Smooth muscle cell (in vitro differentiated cells): ENCODE results near the gene CFAP90. TPM values are rescaled to one million over a fixed set of nuclear protein-coding genes. Genes with fewer than 3 reads are reported as not detected.

Experiments
- DNase-seq: peaks from one replicate; lab custom pipeline; 2025; ENCODE audit not compliant: unreplicated experiment; lab: John Stamatoyannopoulos, UW
- H2AFZ ChIP-seq: fragments of 200-600 bp; sonication (generic); 2 replicates; pipeline ENCODE4 v1.6.0; 2016; ENCODE audit warnings: antibody characterized with exemption, low read depth, mild to moderate bottlenecking
- H3F3A ChIP-seq: fragments of 200-600 bp; sonication (generic); 2 replicates; pipeline ENCODE4 v1.6.0; 2017; ENCODE audit warnings: antibody characterized with exemption, low read depth
- H3K27ac ChIP-seq: fragments of 200-600 bp; sonication (generic); 2 replicates; pipeline ENCODE4 v1.5.1; 2016; ENCODE audit warnings: low read depth, mild to moderate bottlenecking
- H3K27me3 ChIP-seq: fragments of 200-600 bp; sonication (generic); 2 replicates; pipeline ENCODE4 v1.6.1; 2016; ENCODE audit warnings: low read depth, mild to moderate bottlenecking
- H3K36me3 ChIP-seq: fragments of 200-600 bp; sonication (generic); 2 replicates; pipeline ENCODE4 v1.5.1; 2016; ENCODE audit warnings: low read depth
- H3K4me1 ChIP-seq: fragments of 200-600 bp; sonication (generic); 2 replicates; pipeline ENCODE4 v1.5.1; 2016; ENCODE audit warnings: low read depth
- H3K4me2 ChIP-seq: fragments of 200-600 bp; sonication (generic); 2 replicates; pipeline ENCODE4 v1.6.0; 2016; ENCODE audit warnings: mild to moderate bottlenecking
- H3K4me3 ChIP-seq: fragments of 200-600 bp; sonication (generic); 2 replicates; pipeline ENCODE4 v1.5.1; 2016; ENCODE audit warnings: mild to moderate bottlenecking
- H3K79me2 ChIP-seq: fragments of 200-600 bp; sonication (generic); 2 replicates; pipeline ENCODE4 v1.6.0; 2016; ENCODE audit warnings: low read depth, mild to moderate bottlenecking
- H3K9ac ChIP-seq: fragments of 200-600 bp; sonication (generic); 2 replicates; pipeline ENCODE4 v1.6.0; 2016; ENCODE audit warnings: low read depth
- H3K9me3 ChIP-seq: fragments of 200-600 bp; sonication (generic); replicated peaks from 2 replicates; pipeline ENCODE4 v1.5.1; 2016; ENCODE audit warnings: low read depth
- H4K20me1 ChIP-seq: fragments of 200-600 bp; sonication (generic); 2 replicates; pipeline ENCODE4 v1.6.0; 2016; ENCODE audit warnings: low read depth
- WGBS: methylation state at CpG from one replicate; pipeline ENCODE4 v1.1.7; 2016; ENCODE audit warnings: low lambda C conversion rate; 5-methylcytosine and 5-hydroxymethylcytosine counted together
- polyA plus RNA-seq: library from polyadenylated mRNA; unstranded; fragments of >200 nt; fragmentation: Nextera tagmentation; extraction: Ambion mirVana; gene quantifications from 2 replicates; pipeline ENCODE4 v1.2.1, GENCODE V29; 2016
- total RNA-seq: library from RNA; depleted of rRNA; stranded (reverse); fragments of >200 nt; gene quantifications from 2 replicates; pipeline ENCODE4 v1.2.3, GENCODE V29; 2014
- TF ChIP-seq, protein P1 (sequence below): fragments of 200-600 bp; sonication (generic); IDR thresholded peaks from 2 replicates; pipeline ENCODE4 v1.5.1; 2017; ENCODE audit warnings: borderline replicate concordance, mild to moderate bottlenecking, antibody characterized with exemption; ENCODE audit not compliant: insufficient read depth, poor library complexity, severe bottlenecking

Gene CFAP90
- total and polyA plus RNA-seq, 2 experiments from 2014 or later: 0.22 to 0.82 TPM

GRCh38 chr5:7813007-7813406 lies 37.9 kb downstream of the CFAP90 start:
- Histone ChIP-seq H3K79me2 (no peaks in the 10 kb centered on the region), H3F3A (no peaks in the 10 kb centered on the region), H3K36me3 (no peaks in the 10 kb centered on the region), H2AFZ (no peak overlapping the region), H3K9ac (no peak overlapping the region), H3K27ac (no peak overlapping the region), H3K27me3 (no peaks in the 10 kb centered on the region), H3K4me2 (no peak overlapping the region), H3K4me1 (peaks cover 4% of the 10 kb centered on the region), H3K9me3 (no peaks in the 10 kb centered on the region), H4K20me1 (no peaks in the 10 kb centered on the region), H3K4me3 (no peak overlapping the region)
- TF ChIP-seq, protein P1, sequence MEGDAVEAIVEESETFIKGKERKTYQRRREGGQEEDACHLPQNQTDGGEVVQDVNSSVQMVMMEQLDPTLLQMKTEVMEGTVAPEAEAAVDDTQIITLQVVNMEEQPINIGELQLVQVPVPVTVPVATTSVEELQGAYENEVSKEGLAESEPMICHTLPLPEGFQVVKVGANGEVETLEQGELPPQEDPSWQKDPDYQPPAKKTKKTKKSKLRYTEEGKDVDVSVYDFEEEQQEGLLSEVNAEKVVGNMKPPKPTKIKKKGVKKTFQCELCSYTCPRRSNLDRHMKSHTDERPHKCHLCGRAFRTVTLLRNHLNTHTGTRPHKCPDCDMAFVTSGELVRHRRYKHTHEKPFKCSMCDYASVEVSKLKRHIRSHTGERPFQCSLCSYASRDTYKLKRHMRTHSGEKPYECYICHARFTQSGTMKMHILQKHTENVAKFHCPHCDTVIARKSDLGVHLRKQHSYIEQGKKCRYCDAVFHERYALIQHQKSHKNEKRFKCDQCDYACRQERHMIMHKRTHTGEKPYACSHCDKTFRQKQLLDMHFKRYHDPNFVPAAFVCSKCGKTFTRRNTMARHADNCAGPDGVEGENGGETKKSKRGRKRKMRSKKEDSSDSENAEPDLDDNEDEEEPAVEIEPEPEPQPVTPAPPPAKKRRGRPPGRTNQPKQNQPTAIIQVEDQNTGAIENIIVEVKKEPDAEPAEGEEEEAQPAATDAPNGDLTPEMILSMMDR: no peak
- no peak for DNase-seq
- 95% methylated on average over 2 of the region's 2 CpGs for WGBS

GRCh38 chr5:7811715-7812114 lies 39.2 kb downstream of the CFAP90 start:
- no peak overlapping the region for H2AFZ ChIP-seq
- H3K4me2 ChIP-seq: no peak overlapping the region
- H3F3A ChIP-seq: no peaks in the 10 kb centered on the region
- TF ChIP-seq, protein P1: no peak
- 86% methylated on average over 5 of the region's 5 CpGs for WGBS
- no peak overlapping the region for H3K4me3 ChIP-seq
- H3K9ac ChIP-seq: no peak overlapping the region
- no peaks in the 10 kb centered on the region for H4K20me1 ChIP-seq
- H3K36me3 ChIP-seq: no peaks in the 10 kb centered on the region
- H3K27me3 ChIP-seq: no peaks in the 10 kb centered on the region
- no peaks in the 10 kb centered on the region for H3K9me3 ChIP-seq
- H3K4me1 ChIP-seq: peaks cover 4% of the 10 kb centered on the region
- no peak for DNase-seq
- H3K79me2 ChIP-seq: no peaks in the 10 kb centered on the region
- no peak overlapping the region for H3K27ac ChIP-seq

- no peaks in the 10 kb centered on the region for H3F3A ChIP-seq
- DNase-seq: no peak
- TF ChIP-seq, protein P1: no peak
- no peaks in the 10 kb centered on the region for H3K9me3 ChIP-seq
- H3K9ac ChIP-seq: no peak overlapping the region
- 95% methylated on average over 4 of the region's 4 CpGs for WGBS
- H3K27ac ChIP-seq: no peak overlapping the region
- no peak overlapping the region for H2AFZ ChIP-seq
- H3K36me3 ChIP-seq: no peaks in the 10 kb centered on the region
- H3K4me2 ChIP-seq: no peak overlapping the region
- H3K4me1 ChIP-seq: no peaks in the 10 kb centered on the region
- no peaks in the 10 kb centered on the region for H3K79me2 ChIP-seq
- no peaks in the 10 kb centered on the region for H4K20me1 ChIP-seq
- no peaks in the 10 kb centered on the region for H3K27me3 ChIP-seq
- no peak overlapping the region for H3K4me3 ChIP-seq
These were observed 41.9 kb downstream of the CFAP90 start for GRCh38 chr5:7808998-7809397.

DNA sequence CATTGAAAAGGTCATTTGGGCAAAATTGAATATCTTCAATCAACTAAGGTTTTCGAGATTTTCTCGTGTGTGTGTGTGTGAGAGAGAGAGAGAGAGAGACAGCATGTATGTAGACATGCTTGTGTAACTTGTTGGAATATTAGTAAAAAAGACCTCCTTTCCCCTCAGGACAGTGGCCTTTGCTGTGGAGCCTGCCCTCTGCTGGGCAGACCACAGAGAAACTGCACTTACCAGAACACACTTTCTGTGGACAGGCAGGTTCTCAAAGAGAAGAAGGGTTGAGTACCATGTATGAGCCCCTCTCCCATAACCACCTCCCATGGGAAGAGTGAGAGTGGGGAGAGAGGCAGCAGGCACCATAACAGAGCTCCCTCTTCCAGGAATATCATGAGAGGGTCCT lies 45.6 kb downstream of the CFAP90 start:
- H4K20me1 ChIP-seq: no peaks in the 10 kb centered on the region
- H3K79me2 ChIP-seq: no peaks in the 10 kb centered on the region
- no peaks in the 10 kb centered on the region for H3K4me1 ChIP-seq
- H3K27me3 ChIP-seq: no peaks in the 10 kb centered on the region
- H3K27ac ChIP-seq: no peak overlapping the region
- no peak overlapping the region for H3K4me3 ChIP-seq
- no peaks in the 10 kb centered on the region for H3K36me3 ChIP-seq
- no peak overlapping the region for H2AFZ ChIP-seq
- H3K4me2 ChIP-seq: no peak overlapping the region
- H3F3A ChIP-seq: no peaks in the 10 kb centered on the region
- no peak for DNase-seq
- 90% methylated on average over 2 of the region's 2 CpGs for WGBS
- no peaks in the 10 kb centered on the region for H3K9me3 ChIP-seq
- TF ChIP-seq, protein P1: peak; percentile 35
- H3K9ac ChIP-seq: no peak overlapping the region
